ENCODE measurements around the gene MTHFSD.
A peak's percentile ranks its signal among the peaks of the same experiment; 100 is the strongest.
"Not testable (repeated sequence)": the region's sequence is repeated elsewhere in the genome, so short reads cannot be mapped to it uniquely, and the experiment has no call there.

Gene MTHFSD

GRCh38 chr16:86593913-86594620, 39.0 kb upstream of the MTHFSD start:
- DNase-seq (ENCODE audit: extremely low spot score), result no peak
- POLR2A ChIA-PET, result interaction anchor here (1.9 kb wide), 1 partner anchor 18 kb away, joined by 5 read pairs; no protein-coding TSS in a partner anchor
- TF ChIP-seq LEF1 (IDR thresholded peaks at IDR 0.05; ENCODE audit: borderline replicate concordance) (no peak), ZNF384 (IDR thresholded peaks at IDR 0.05) (no peak), FOXA1 (IDR thresholded peaks at IDR 0.05) (no peak), TARDBP (IDR thresholded peaks at IDR 0.05) (no peak), FOXM1 (IDR thresholded peaks at IDR 0.05; ENCODE audit: borderline replicate concordance) (no peak), SP1 (IDR thresholded peaks at IDR 0.05) (no peak), CTBP1 (IDR thresholded peaks at IDR 0.05; ENCODE audit: borderline replicate concordance) (no peak)
- CTCF ChIA-PET, result interaction anchor here (0.6 kb wide), 1 partner anchor 31 kb away, joined by 5 read pairs; no protein-coding TSS in a partner anchor

GRCh38 chr16:86591270-86591669, 36.2 kb upstream of the MTHFSD start:
- CTCF ChIA-PET, result no interaction called here
- POLR2A ChIA-PET, result no interaction called here
- TF ChIP-seq CTBP1 (IDR thresholded peaks at IDR 0.05; ENCODE audit: borderline replicate concordance), result peak; percentile 10; the same call in 1 of the 2 replicates
- TF ChIP-seq PKNOX1 (IDR thresholded peaks at IDR 0.05), result no peak
- no peak for DNase-seq (ENCODE audit: extremely low spot score)

GRCh38 chr16:86590501-86591144, 35.6 kb upstream of the MTHFSD start:
- ChIA-PET POLR2A (no interaction called here), CTCF (no interaction called here)
- TF ChIP-seq PKNOX1 (IDR thresholded peaks at IDR 0.05) (no peak), NFRKB (IDR thresholded peaks at IDR 0.05) (no peak), CTBP1 (IDR thresholded peaks at IDR 0.05; ENCODE audit: borderline replicate concordance) (no peak), TARDBP (IDR thresholded peaks at IDR 0.05) (no peak), SP1 (IDR thresholded peaks at IDR 0.05) (no peak), HDGF (IDR thresholded peaks at IDR 0.05; ENCODE audit: borderline replicate concordance) (no peak), ARNT (IDR thresholded peaks at IDR 0.05) (no peak), ELF4 (IDR thresholded peaks at IDR 0.05) (no peak), FOXK2 (IDR thresholded peaks at IDR 0.05) (no peak), BHLHE40 (IDR thresholded peaks at IDR 0.05; ENCODE audit: borderline replicate concordance) (no peak), L3MBTL2 (conservative IDR thresholded peaks at IDR 0.05) (no peak), FOXM1 (IDR thresholded peaks at IDR 0.05; ENCODE audit: borderline replicate concordance) (no peak), ZNF384 (IDR thresholded peaks at IDR 0.05) (no peak), SUZ12 (IDR thresholded peaks at IDR 0.05) (no peak), FOXA1 (IDR thresholded peaks at IDR 0.05) (no peak), LEF1 (IDR thresholded peaks at IDR 0.05; ENCODE audit: borderline replicate concordance) (no peak)
- no peak for DNase-seq (ENCODE audit: extremely low spot score)

GRCh38 chr16:86587955-86588354, 32.9 kb upstream of the MTHFSD start:
- POLR2A ChIA-PET; CTCF ChIA-PET; DNase-seq (ENCODE audit: extremely low spot score): not testable (repeated sequence)

- no peak for TF ChIP-seq FOXM1 (IDR thresholded peaks at IDR 0.05; ENCODE audit: borderline replicate concordance)
- TF ChIP-seq LEF1 (IDR thresholded peaks at IDR 0.05; ENCODE audit: borderline replicate concordance), result no peak
- TF ChIP-seq TARDBP (IDR thresholded peaks at IDR 0.05), result no peak
- no peak for TF ChIP-seq NFRKB (IDR thresholded peaks at IDR 0.05)
- no peak for TF ChIP-seq BHLHE40 (IDR thresholded peaks at IDR 0.05; ENCODE audit: borderline replicate concordance)
- TF ChIP-seq SP1 (IDR thresholded peaks at IDR 0.05), result no peak
- no peak for TF ChIP-seq PKNOX1 (IDR thresholded peaks at IDR 0.05)
- no peak for TF ChIP-seq SUZ12 (IDR thresholded peaks at IDR 0.05)
- TF ChIP-seq FOXA1 (IDR thresholded peaks at IDR 0.05), result no peak
- no peak for TF ChIP-seq ARNT (IDR thresholded peaks at IDR 0.05)
- no peak for TF ChIP-seq HDGF (IDR thresholded peaks at IDR 0.05; ENCODE audit: borderline replicate concordance)
- TF ChIP-seq ZNF384 (IDR thresholded peaks at IDR 0.05), result no peak
- no peak for TF ChIP-seq L3MBTL2 (conservative IDR thresholded peaks at IDR 0.05)
- TF ChIP-seq FOXK2 (IDR thresholded peaks at IDR 0.05), result no peak
- TF ChIP-seq CTBP1 (IDR thresholded peaks at IDR 0.05; ENCODE audit: borderline replicate concordance), result no peak
- TF ChIP-seq ELF4 (IDR thresholded peaks at IDR 0.05), result no peak
- CTCF ChIA-PET, result no interaction called here
Measured at GRCh38 chr16:86587487-86587886, 32.5 kb upstream of the MTHFSD start.

GRCh38 chr16:86585821-86586611, 31.0 kb upstream of the MTHFSD start:
- TF ChIP-seq FOXM1 (IDR thresholded peaks at IDR 0.05; ENCODE audit: borderline replicate concordance) (no peak), NFRKB (IDR thresholded peaks at IDR 0.05) (no peak), CTBP1 (IDR thresholded peaks at IDR 0.05; ENCODE audit: borderline replicate concordance) (no peak), BHLHE40 (IDR thresholded peaks at IDR 0.05; ENCODE audit: borderline replicate concordance) (no peak), TARDBP (IDR thresholded peaks at IDR 0.05) (no peak), SP1 (IDR thresholded peaks at IDR 0.05) (no peak), FOXK2 (IDR thresholded peaks at IDR 0.05) (no peak), ARNT (IDR thresholded peaks at IDR 0.05) (no peak), FOXA1 (IDR thresholded peaks at IDR 0.05) (no peak), PKNOX1 (IDR thresholded peaks at IDR 0.05) (no peak), ZNF384 (IDR thresholded peaks at IDR 0.05) (no peak), ELF4 (IDR thresholded peaks at IDR 0.05) (no peak), SUZ12 (IDR thresholded peaks at IDR 0.05) (no peak), HDGF (IDR thresholded peaks at IDR 0.05; ENCODE audit: borderline replicate concordance) (no peak), L3MBTL2 (conservative IDR thresholded peaks at IDR 0.05) (no peak), LEF1 (IDR thresholded peaks at IDR 0.05; ENCODE audit: borderline replicate concordance) (no peak)
- CTCF ChIA-PET, result no interaction called here
- no peak for DNase-seq (ENCODE audit: extremely low spot score)
- POLR2A ChIA-PET, result no interaction called here

More at GRCh38 chr16:86587487-86587886, 32.5 kb upstream of the MTHFSD start:
- DNase-seq (ENCODE audit: extremely low spot score), result no peak
- POLR2A ChIA-PET, result no interaction called here
